Mesenchymal stem cell (in vitro differentiated cells and primary cell): Measurements from ENCODE around the gene HDAC6.

Experiments used
- DNase-seq: peaks from one replicate; pipeline ENCODE4 v3.0.0-alpha.2; 2013
- H2AFZ ChIP-seq: one replicate; pipeline ENCODE4 v1.6.1; 2013; ENCODE audit warnings: low read depth, mild to moderate bottlenecking, control low read depth, inconsistent platforms, low read length, moderate library complexity
- H2AK5ac ChIP-seq: 2 replicates; pipeline ENCODE4 v1.6.1; 2013; ENCODE audit warnings: low read length, moderate library complexity, mild to moderate bottlenecking, inconsistent platforms; ENCODE audit not compliant: severe bottlenecking
- H2BK120ac ChIP-seq: one replicate; pipeline ENCODE4 v1.6.1; 2013; ENCODE audit warnings: low read depth, mild to moderate bottlenecking, inconsistent platforms, low read length, moderate library complexity
- H2BK12ac ChIP-seq, 2 experiments: one replicate each; pipeline ENCODE4 v1.6.1; 2013; ENCODE audit warnings: inconsistent platforms in 2 of 2, low read length in 2 of 2, mild to moderate bottlenecking in 2 of 2, moderate library complexity in 2 of 2, control low read depth in 1 of 2
- H2BK15ac ChIP-seq: one replicate; pipeline ENCODE4 v1.6.1; 2013; ENCODE audit warnings: mild to moderate bottlenecking, low read depth, inconsistent platforms; ENCODE audit not compliant: poor library complexity, severe bottlenecking
- H2BK5ac ChIP-seq: 2 replicates; pipeline ENCODE4 v1.6.1; 2013; ENCODE audit warnings: low read depth, mild to moderate bottlenecking, low read length, control low read depth, inconsistent platforms; ENCODE audit not compliant: poor library complexity, severe bottlenecking
- H3K14ac ChIP-seq, 2 experiments: one replicate each; pipeline ENCODE4 v1.6.1; 2013; ENCODE audit warnings: inconsistent platforms in 2 of 2, low read length in 2 of 2, control low read depth in 1 of 2, mild to moderate bottlenecking in 1 of 2, moderate library complexity in 1 of 2
- H3K18ac ChIP-seq, 2 experiments: one replicate each; pipeline ENCODE4 v1.6.1; 2013; ENCODE audit warnings: inconsistent platforms in 2 of 2, low read length in 2 of 2, control low read depth in 1 of 2, low read depth in 1 of 2, mild to moderate bottlenecking in 1 of 2
- H3K23ac ChIP-seq, 2 experiments: one replicate each; pipeline ENCODE4 v1.6.1; 2013; ENCODE audit warnings: inconsistent platforms in 2 of 2, low read length in 2 of 2, mild to moderate bottlenecking in 2 of 2, moderate library complexity in 2 of 2, control low read depth in 1 of 2
- H3K27ac ChIP-seq: 2 replicates; pipeline ENCODE4 v1.5.1; 2013; ENCODE audit warnings: mild to moderate bottlenecking, moderate library complexity, low read length, control low read depth, inconsistent platforms; ENCODE audit not compliant: poor library complexity, severe bottlenecking
- H3K27me3 ChIP-seq, 2 experiments: 2 replicates each; pipeline versions ENCODE4 v1.6.1 to v1.7.0; 2013; ENCODE audit warnings: low read length in 2 of 2, mild to moderate bottlenecking in 2 of 2, moderate library complexity in 2 of 2, control low read depth in 1 of 2, inconsistent platforms in 1 of 2; ENCODE audit not compliant: control insufficient read depth in 1 of 2, insufficient read depth in 1 of 2
- H3K36me3 ChIP-seq, 2 experiments: 2 replicates each; pipeline versions ENCODE4 v1.6.1 to v1.7.0; 2013; ENCODE audit warnings: low read length in 2 of 2, control low read depth in 1 of 2, inconsistent platforms in 1 of 2, low read depth in 1 of 2, mild to moderate bottlenecking in 1 of 2; ENCODE audit not compliant: insufficient read depth in 2 of 2, control insufficient read depth in 1 of 2
- H3K4ac ChIP-seq, 2 experiments: one replicate each; pipeline ENCODE4 v1.6.1; 2013; ENCODE audit warnings: inconsistent platforms in 2 of 2, low read length in 2 of 2, mild to moderate bottlenecking in 2 of 2, moderate library complexity in 2 of 2, control low read depth in 1 of 2, low read depth in 1 of 2
- H3K4me1 ChIP-seq: 2 replicates; pipeline ENCODE4 v1.6.1; 2013; ENCODE audit warnings: low read depth, low read length, control low read depth; ENCODE audit not compliant: control insufficient read depth, insufficient read depth
- H3K4me2 ChIP-seq: 2 replicates; pipeline ENCODE4 v1.6.1; 2013; ENCODE audit warnings: low read length, mild to moderate bottlenecking, inconsistent platforms; ENCODE audit not compliant: poor library complexity, severe bottlenecking
- H3K4me3 ChIP-seq, 2 experiments: 2 replicates each; pipeline versions ENCODE4 v1.5.1 to v1.7.0; 2013; ENCODE audit warnings: low read length in 2 of 2, mild to moderate bottlenecking in 2 of 2, control low read depth in 1 of 2, low read depth in 1 of 2; ENCODE audit not compliant: insufficient read depth in 1 of 2
- H3K79me1 ChIP-seq: replicated peaks from 2 replicates; pipeline ENCODE4 v1.6.1; 2013; ENCODE audit warnings: mild to moderate bottlenecking, control low read depth, low read length, inconsistent platforms; ENCODE audit not compliant: poor library complexity, severe bottlenecking
- H3K9ac ChIP-seq: 2 replicates; pipeline ENCODE4 v1.7.0; 2013; ENCODE audit warnings: mild to moderate bottlenecking, low read length, moderate library complexity
- H3K9me3 ChIP-seq: 2 replicates; pipeline ENCODE4 v1.7.0; 2013; ENCODE audit warnings: mild to moderate bottlenecking, low read length; ENCODE audit not compliant: control insufficient read depth
- H4K8ac ChIP-seq: one replicate; pipeline ENCODE4 v1.6.1; 2013; ENCODE audit warnings: inconsistent platforms, mild to moderate bottlenecking, low read length, moderate library complexity
- H4K91ac ChIP-seq: one replicate; pipeline ENCODE4 v1.6.1; 2013; ENCODE audit warnings: mild to moderate bottlenecking, low read length, inconsistent platforms
- WGBS: methylation state at CpG from one replicate; pipeline ENCODE4 v1.1.7; 2013; ENCODE audit warnings: mixed read lengths; 5-methylcytosine and 5-hydroxymethylcytosine counted together

Gene HDAC6

GRCh38 chrX:48834383-48834709 is 32.5 kb downstream of the HDAC6 start:
- H3K79me1 ChIP-seq: no peaks in the 10 kb centered on the region
- no peak overlapping the region for H2BK12ac ChIP-seq
- H3K4me1 ChIP-seq: peaks cover 12% of the 10 kb centered on the region
- no peak overlapping the region for H3K9ac ChIP-seq
- H2BK15ac ChIP-seq: no peak overlapping the region
- H3K23ac ChIP-seq: no peak overlapping the region
- H3K4me3 ChIP-seq: no peak overlapping the region
- no peak overlapping the region for H4K91ac ChIP-seq
- H2BK120ac ChIP-seq: no peak overlapping the region
- WGBS: 13% methylated on average over 4 of the region's 7 CpGs
- H3K4ac ChIP-seq: no peak overlapping the region
- DNase-seq: no peak
- no peaks in the 10 kb centered on the region for H3K9me3 ChIP-seq
- H2BK5ac ChIP-seq: no peak overlapping the region
- H3K4me2 ChIP-seq: no peak overlapping the region
- no peak overlapping the region for H2AFZ ChIP-seq
- H4K8ac ChIP-seq: no peak overlapping the region
- H3K27me3 ChIP-seq: peaks cover 33 to 67% of the 10 kb centered on the region in 2 experiments
- H3K18ac ChIP-seq: no peak overlapping the region
- H3K14ac ChIP-seq: no peak overlapping the region
- no peaks in the 10 kb centered on the region for H3K36me3 ChIP-seq
- no peak overlapping the region for H2AK5ac ChIP-seq
- no peak overlapping the region for H3K27ac ChIP-seq

GRCh38 chrX:48835524-48836329 is 33.9 kb downstream of the HDAC6 start, which contains the start of gene PCSK1N:
TSS of gene PCSK1N (minus strand) at chrX:48835610. CDS start at chrX:48835532, 78 bp downstream.
- Histone ChIP-seq H3K27ac (no peak within 1 kb of the TSS), H3K14ac (no peak within 1 kb of the TSS), H2BK120ac (no peak within 1 kb of the TSS), H3K4me2 (peak within 1 kb of the TSS; percentile 14), H4K8ac (no peak within 1 kb of the TSS), H2BK5ac (no peak within 1 kb of the TSS), H3K4ac (no peak within 1 kb of the TSS), H2BK15ac (no peak within 1 kb of the TSS), H3K23ac (no peak within 1 kb of the TSS), H3K18ac (no peak within 1 kb of the TSS), H2AK5ac (no peak within 1 kb of the TSS), H3K4me1 (peaks cover 12% of the 10 kb centered on the region), H3K36me3 (no peaks in the 10 kb centered on the region), H3K79me1 (no peaks in the 10 kb centered on the region), H3K4me3 (peak within 1 kb of the TSS in 1 of 2 experiments; percentile 42), H4K91ac (no peak within 1 kb of the TSS), H3K27me3 (peaks cover 30 to 54% of the 10 kb centered on the region in 2 experiments), H3K9ac (no peak within 1 kb of the TSS), H2AFZ (no peak within 1 kb of the TSS), H3K9me3 (no peaks in the 10 kb centered on the region), H2BK12ac (no peak within 1 kb of the TSS)
- 27% methylated on average over 11 of the region's 35 CpGs for WGBS
- no peak for DNase-seq

- H3K23ac ChIP-seq: no peak overlapping the region
- no peak overlapping the region for H3K4me2 ChIP-seq
- no peak overlapping the region for H2AFZ ChIP-seq
- H3K27ac ChIP-seq: no peak overlapping the region
- H4K8ac ChIP-seq: no peak overlapping the region
- H3K18ac ChIP-seq: no peak overlapping the region
- H3K4ac ChIP-seq: no peak overlapping the region
- H3K9ac ChIP-seq: no peak overlapping the region
- H2BK120ac ChIP-seq: no peak overlapping the region
- H2BK5ac ChIP-seq: no peak overlapping the region
- H3K27me3 ChIP-seq: peaks cover 12 to 15% of the 10 kb centered on the region in 2 experiments
- H3K4me3 ChIP-seq: no peak overlapping the region
- no peak overlapping the region for H2BK12ac ChIP-seq
- H3K14ac ChIP-seq: no peak overlapping the region
- H3K4me1 ChIP-seq: peaks cover 5% of the 10 kb centered on the region
- H3K79me1 ChIP-seq: no peaks in the 10 kb centered on the region
- H2BK15ac ChIP-seq: no peak overlapping the region
- no peak overlapping the region for H2AK5ac ChIP-seq
- no peaks in the 10 kb centered on the region for H3K36me3 ChIP-seq
- WGBS: 93% methylated on average over 7 of the region's 10 CpGs
- H4K91ac ChIP-seq: no peak overlapping the region
- H3K9me3 ChIP-seq: no peaks in the 10 kb centered on the region
- no peak for DNase-seq
Observed at GRCh38 chrX:48839686-48840085, 37.8 kb downstream of the HDAC6 start.

GRCh38 chrX:48848847-48849246 is 47.0 kb downstream of the HDAC6 start:
- H3K36me3 ChIP-seq: no peaks in the 10 kb centered on the region
- no peak overlapping the region for H2BK120ac ChIP-seq
- H2BK5ac ChIP-seq: no peak overlapping the region
- H3K4me2 ChIP-seq: no peak overlapping the region
- H2BK15ac ChIP-seq: no peak overlapping the region
- no peaks in the 10 kb centered on the region for H3K79me1 ChIP-seq
- H3K9me3 ChIP-seq: peaks cover 4% of the 10 kb centered on the region
- no peak overlapping the region for H4K8ac ChIP-seq
- H3K18ac ChIP-seq: no peak overlapping the region
- no peak overlapping the region for H3K4me3 ChIP-seq
- H2AK5ac ChIP-seq: no peak overlapping the region
- no peak overlapping the region for H2AFZ ChIP-seq
- H2BK12ac ChIP-seq: no peak overlapping the region
- DNase-seq: no peak
- no peaks in the 10 kb centered on the region for H3K4me1 ChIP-seq
- H3K4ac ChIP-seq: no peak overlapping the region
- no CpG with 5 or more reads among the region's 1 CpG for whole genome bisulfite sequencing
- no peak overlapping the region for H3K14ac ChIP-seq
- peaks cover 0 to 20% of the 10 kb centered on the region in 2 experiments for H3K27me3 ChIP-seq
- no peak overlapping the region for H4K91ac ChIP-seq
- H3K23ac ChIP-seq: no peak overlapping the region
- H3K27ac ChIP-seq: no peak overlapping the region
- H3K9ac ChIP-seq: no peak overlapping the region
